HG03175 (cell line): ENCODE results near the gene GPR137B.

Experiments
- ATAC-seq: cut with Tn5 transposase; IDR thresholded peaks from one replicate; pipeline ENCODE4 v1.9.1; 2021; ENCODE audit warnings: mild to moderate bottlenecking, moderate library complexity; ENCODE audit not compliant: unreplicated experiment

The GPR137B gene

DNA sequence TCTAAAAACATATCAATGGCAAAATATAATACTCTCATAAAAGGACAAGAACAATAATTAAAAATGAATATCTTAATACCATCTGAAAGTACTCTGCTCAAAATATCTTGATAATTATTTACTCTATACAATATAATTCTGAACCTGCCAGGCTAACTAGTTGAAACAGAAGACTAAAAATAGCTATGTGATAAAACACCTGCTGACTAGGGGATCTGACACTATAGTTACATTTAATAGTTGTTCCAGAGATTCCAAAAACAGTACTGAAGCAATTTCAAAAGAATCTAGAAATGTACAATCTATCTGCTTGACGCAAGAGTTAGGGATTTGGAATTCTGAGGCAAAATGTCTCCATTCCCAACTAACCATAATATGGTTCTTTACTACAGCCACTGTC lies 109.2 kb downstream of the GPR137B start:
- ATAC-seq, result no peak

DNA sequence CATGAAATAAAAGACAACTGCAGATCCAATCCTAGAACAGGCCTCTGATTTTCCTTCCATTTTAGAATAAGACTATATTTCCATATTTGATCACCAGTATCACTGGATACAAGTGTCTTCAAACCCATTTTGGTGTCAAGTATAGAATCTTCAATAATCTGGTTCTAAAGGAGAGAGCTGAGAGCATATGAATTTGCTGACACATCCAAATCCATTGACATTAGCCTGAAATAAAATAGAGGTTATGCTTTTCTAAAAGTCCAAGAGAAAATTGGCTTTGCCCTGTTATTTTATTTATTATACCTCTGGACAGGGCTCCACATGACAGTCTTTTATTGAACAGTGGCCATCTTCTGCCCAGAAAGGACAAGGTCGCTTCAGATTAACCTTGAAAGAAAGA lies 110.8 kb downstream of the GPR137B start:
- no peak for ATAC-seq

DNA sequence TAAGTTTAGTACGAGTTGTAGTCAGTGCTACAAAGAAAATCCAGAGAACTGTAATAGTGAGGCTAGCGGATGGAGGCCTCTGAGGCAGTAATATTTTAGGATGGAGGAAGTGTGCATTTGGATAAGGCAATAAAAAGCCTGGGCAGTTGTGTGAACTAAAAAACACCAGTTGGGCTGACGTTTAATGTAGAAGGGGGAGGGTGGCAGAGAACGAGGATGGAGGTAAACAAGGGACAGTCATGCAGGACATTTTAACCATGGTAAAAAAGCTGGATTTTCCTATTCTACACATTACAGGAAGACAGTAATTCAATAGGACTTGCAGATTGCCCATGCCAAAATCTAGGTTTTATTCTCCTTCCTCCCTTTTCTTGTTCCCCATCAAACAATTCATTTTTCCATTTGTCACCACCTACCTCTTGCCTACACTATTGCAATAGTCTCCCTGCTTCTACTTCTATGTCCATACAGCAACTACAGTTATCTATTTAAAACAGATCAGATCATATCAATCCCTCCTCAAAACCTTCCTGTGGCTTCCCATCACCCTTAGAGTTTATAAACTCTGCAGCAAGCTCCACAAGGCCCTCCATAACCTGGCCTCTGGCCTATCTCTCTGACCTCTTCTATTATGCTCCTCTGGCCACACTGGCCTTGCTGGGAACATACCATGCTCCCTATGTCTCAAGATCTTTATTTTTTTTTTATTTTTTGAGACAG lies 111.7 kb downstream of the GPR137B start:
- ATAC-seq, result no peak

DNA sequence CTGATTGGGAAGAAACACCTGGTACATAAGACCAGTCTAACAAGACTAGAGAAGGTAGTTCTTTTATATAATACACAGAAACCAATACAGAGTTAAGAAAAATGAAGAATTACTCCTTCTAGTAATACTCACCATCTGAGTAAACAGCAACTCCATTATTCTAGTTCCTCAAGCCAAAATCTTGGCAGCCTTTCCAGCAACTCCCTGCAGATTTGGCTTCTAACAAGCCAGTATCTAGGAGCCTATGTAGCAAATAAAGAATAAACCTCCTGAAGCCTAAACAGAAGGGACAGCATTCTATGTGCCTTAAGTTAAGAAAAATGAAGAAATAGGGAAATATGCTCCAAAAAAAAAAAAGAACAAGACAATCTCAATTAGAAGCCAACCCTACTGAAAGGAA lies 114.9 kb downstream of the GPR137B start:
- no peak for ATAC-seq

DNA sequence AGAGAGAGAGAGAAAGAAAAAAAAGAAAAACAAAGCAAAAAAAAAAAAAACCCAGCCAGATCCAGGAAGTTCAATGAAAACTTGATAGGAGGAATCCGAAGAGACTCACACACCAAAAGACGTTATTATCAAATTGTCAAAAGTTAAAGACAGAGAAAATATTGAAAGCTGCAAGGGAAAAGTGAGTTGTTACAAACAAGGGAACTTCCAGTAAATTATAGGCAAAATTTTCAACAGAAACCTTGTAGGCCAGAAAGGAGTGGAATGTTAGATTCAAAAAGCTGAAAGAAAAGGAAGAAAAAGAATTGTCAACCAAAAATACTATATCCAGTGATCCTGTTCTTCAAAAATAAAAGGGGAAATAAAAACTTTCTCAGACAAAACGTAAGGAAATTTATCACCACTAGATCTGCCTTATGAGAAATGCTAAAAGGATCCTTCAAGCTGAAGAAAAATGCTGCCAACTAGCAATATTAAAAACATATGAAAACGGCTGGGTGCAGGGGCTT lies 115.8 kb downstream of the GPR137B start:
- ATAC-seq, result no peak
